ENCODE data around the gene SEMA3F.

Gene SEMA3F

GRCh38 chr3:50133283-50133615 is 21.9 kb upstream of the SEMA3F start:
- DNase-seq, result no peak

GRCh38 chr3:50134367-50134766 is 20.8 kb upstream of the SEMA3F start:
- DNase-seq, result no peak

GRCh38 chr3:50135964-50136363 is 19.2 kb upstream of the SEMA3F start:
- no peak for DNase-seq

- DNase-seq, result no peak
Observed at GRCh38 chr3:50136714-50137405, 18.3 kb upstream of the SEMA3F start.

- no peak for DNase-seq
Observed at GRCh38 chr3:50137531-50137930, 17.6 kb upstream of the SEMA3F start.

- DNase-seq, result peak; percentile 8
Observed at GRCh38 chr3:50138266-50139200, 16.6 kb upstream of the SEMA3F start.

GRCh38 chr3:50139308-50139707 is 15.8 kb upstream of the SEMA3F start:
- DNase-seq, result no peak

GRCh38 chr3:50139718-50140423 is 15.3 kb upstream of the SEMA3F start:
- peak; percentile 25 for DNase-seq

- DNase-seq, result no peak
Observed at GRCh38 chr3:50140990-50141389, 14.1 kb upstream of the SEMA3F start.

- no peak for DNase-seq
Observed at GRCh38 chr3:50146316-50146901, 8.7 kb upstream of the SEMA3F start.

- DNase-seq, result no peak
Observed at GRCh38 chr3:50147016-50147415, 8.1 kb upstream of the SEMA3F start.

GRCh38 chr3:50147447-50147846 is 7.7 kb upstream of the SEMA3F start:
- DNase-seq, result no peak

- DNase-seq, result no peak
Observed at GRCh38 chr3:50147861-50148260, 7.3 kb upstream of the SEMA3F start.

GRCh38 chr3:50150404-50150750 is 4.7 kb upstream of the SEMA3F start:
- no peak for DNase-seq

- no peak for DNase-seq
Observed at GRCh38 chr3:50150863-50151686, 4.0 kb upstream of the SEMA3F start.

- no peak for DNase-seq
Observed at GRCh38 chr3:50151728-50152127, 3.4 kb upstream of the SEMA3F start.

- DNase-seq, result no peak
Observed at GRCh38 chr3:50153782-50154475, 1.2 kb upstream of the SEMA3F start.

GRCh38 chr3:50154476-50154839 is 666 bp upstream of the SEMA3F start:
- no peak for DNase-seq

GRCh38 chr3:50155491-50155878 is 361 bp downstream of the SEMA3F start:
- no peak for DNase-seq

- no peak for DNase-seq
Observed at GRCh38 chr3:50155891-50156290, 767 bp downstream of the SEMA3F start.

GRCh38 chr3:50156549-50157493 is 1.7 kb downstream of the SEMA3F start:
- no peak for DNase-seq
